GM18868 (cell line): ENCODE measurements around the gene HIPK2.

Experiments
- ATAC-seq: cut with Tn5 transposase; IDR thresholded peaks from one replicate; pipeline ENCODE4 v1.9.1; 2021; ENCODE audit warnings: mild to moderate bottlenecking, moderate library complexity; ENCODE audit not compliant: unreplicated experiment

Gene HIPK2

DNA sequence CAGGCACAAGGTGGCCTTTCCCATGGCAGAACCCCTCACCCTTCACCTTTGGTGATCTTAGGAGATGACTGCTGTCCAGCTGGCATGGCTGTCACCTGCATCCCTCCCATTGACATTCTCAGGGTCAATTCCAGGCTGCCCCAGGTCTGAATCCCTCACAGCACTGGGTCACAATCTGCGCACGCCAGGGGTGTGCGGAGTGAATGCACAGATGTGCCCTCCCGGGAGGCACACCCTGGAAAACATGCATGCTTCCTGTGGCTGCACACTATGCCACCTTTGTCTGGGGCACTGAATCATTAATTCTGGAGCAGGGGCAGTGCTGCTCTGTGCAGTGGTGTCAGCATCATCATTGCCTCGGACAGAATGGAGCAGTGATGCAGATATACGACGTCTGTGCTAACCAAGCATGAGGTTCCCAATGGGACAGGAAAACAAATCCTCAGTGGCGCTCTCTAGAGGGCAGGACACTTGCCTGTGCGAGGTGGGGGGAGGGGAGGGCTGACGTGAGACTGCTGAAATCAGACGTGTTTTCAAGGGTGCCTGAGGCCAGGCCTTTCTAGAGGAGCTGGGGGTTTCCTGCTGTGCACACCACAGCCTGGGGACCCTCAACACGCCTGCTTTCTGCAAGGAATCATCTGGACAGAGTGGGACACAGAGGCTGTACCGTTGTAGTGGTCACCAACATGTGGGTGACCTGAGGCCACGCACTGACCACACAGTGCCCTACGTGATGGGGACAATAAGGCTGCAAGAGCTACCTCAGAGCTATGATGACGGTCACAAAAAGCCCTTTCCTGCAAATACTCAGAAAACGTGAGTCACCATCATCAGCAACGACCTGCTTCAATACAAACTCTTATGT is 77.9 kb downstream of the HIPK2 start:
- ATAC-seq: no peak

DNA sequence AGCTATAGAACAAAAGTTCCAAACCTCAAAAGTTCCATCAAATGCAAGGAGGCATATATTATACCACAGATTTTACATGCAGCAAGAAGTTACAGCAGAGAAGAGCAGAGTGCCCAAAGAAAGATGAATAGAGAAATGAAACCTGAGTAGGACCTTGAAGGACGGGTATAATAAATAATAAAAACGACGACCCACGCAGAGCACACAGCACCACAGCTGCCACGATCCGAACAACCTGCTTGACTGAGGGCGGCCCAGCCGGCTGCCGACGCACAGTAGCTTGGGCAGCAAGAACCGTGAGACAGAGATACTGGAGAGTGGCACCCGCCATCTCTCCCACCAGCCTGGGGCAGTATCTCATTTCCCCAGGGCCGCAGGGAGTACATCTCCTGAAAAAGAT is 79.0 kb downstream of the HIPK2 start:
- no peak for ATAC-seq

- ATAC-seq: no peak
Observed at GRCh38 chr7:139698278-139698677, 79.5 kb downstream of the HIPK2 start.

GRCh38 chr7:139697056-139697455 is 80.7 kb downstream of the HIPK2 start:
- no peak for ATAC-seq

- peak; percentile 53 for ATAC-seq
Observed at GRCh38 chr7:139696552-139696951, 81.2 kb downstream of the HIPK2 start.

DNA sequence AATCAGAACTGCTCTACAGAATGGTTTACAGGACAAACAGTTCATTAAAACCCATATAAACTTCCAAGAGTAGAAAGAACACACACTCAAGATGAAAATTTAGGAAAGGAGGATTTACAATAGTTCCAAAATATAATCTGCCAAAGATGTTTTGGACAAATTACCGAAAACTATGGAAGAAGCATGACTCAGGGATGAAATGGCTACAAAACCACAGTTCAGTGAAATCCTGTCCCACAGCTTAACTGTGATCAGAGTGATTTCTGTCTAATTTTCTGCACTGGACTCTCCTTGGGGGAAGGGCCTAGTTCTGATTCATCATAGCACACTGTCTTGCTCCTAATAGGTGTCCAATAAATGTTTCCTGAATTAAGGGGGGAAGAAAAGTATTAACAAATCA is 82.2 kb downstream of the HIPK2 start:
- no peak for ATAC-seq

GRCh38 chr7:139695051-139695450 is 82.7 kb downstream of the HIPK2 start:
- ATAC-seq: no peak

- ATAC-seq: no peak
Observed at GRCh38 chr7:139694389-139694676, 83.5 kb downstream of the HIPK2 start.

- ATAC-seq: no peak
Observed at GRCh38 chr7:139693651-139694388, 84.0 kb downstream of the HIPK2 start.

DNA sequence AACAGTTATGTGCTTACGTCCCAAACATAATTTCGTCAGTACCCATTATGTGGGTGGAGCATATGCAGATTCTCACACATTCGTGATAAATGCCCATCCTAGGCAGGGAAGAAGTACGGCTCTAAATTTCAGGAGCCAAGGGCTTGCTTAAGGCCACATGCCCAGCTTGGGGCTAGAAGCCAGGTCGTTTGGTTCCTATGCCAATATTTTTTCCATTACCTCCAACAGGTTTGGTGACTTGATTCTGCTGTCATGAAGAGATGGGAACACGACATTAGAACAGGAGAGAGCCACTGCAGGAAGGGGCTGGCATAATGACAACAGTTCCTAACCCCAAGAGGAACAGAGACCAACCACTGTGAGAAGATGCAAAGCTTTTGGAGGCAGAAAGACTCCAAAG is 85.1 kb downstream of the HIPK2 start:
- ATAC-seq: no peak

GRCh38 chr7:139691253-139691781 is 86.5 kb downstream of the HIPK2 start:
- no peak for ATAC-seq

DNA sequence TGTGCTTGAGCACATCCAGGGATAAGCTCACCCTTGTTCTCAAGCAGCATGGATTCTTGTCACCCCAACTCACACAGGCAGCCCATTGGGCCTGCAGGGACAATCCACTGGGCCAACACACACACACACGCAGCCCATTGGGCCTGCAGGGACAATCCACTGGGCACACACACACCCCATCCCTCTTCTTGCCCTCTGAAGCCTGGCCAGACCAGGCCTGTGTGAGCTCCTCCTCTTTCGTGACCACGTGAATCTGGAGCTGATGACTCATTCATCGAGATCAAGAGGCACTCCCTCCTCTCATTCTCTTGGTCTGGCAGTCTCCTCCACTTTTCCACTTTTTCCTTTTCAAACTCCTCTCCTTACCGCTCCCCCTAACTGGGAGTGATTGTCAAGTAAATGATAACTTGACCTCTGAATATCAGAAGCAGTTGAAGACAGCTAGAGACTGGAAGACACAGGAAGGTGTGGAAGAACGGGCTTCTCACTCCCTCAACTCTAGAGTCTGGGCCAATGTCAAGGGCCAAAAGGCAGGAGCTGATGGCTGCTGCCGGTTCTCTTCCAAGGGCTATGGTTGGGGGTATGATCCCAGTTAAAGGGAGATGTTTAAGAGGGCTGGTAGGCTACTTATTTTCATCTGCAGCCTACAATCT is 89.7 kb downstream of the HIPK2 start:
- ATAC-seq: no peak

DNA sequence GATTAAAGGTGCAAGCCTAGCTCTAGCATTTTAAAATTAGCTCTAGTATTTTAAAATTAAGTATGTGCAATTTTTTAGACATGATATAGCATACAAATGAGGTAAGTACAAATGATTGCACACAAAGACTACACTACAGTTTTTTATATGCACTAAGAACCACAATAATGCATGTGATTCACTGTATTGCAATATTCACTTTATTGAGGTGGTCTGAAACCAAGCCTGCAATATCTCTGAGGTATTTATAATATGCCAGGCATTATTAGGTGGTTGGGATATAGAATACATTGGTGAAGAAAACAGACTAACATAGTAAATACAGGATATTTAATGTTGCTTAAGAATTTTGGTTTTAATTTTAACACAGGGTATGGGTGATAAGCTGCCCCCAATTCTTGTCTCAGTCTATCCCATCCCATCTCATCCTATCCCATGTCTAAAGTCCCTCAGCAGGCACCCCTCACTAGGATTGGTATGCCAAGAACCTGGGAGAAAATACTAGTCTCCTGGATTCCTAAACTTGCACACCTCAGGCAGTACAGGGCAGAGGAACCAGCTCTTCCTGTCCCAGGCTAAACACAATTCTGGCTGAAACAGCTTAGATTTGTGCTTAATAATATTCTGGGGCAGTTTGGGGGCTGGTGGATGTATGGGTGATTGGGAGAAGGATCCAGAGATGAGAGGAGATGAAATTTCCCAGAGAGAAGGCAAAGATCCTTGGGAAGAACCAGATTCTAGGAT is 90.4 kb downstream of the HIPK2 start:
- no peak for ATAC-seq

GRCh38 chr7:139683137-139683921 is 94.5 kb downstream of the HIPK2 start:
- ATAC-seq: no peak

DNA sequence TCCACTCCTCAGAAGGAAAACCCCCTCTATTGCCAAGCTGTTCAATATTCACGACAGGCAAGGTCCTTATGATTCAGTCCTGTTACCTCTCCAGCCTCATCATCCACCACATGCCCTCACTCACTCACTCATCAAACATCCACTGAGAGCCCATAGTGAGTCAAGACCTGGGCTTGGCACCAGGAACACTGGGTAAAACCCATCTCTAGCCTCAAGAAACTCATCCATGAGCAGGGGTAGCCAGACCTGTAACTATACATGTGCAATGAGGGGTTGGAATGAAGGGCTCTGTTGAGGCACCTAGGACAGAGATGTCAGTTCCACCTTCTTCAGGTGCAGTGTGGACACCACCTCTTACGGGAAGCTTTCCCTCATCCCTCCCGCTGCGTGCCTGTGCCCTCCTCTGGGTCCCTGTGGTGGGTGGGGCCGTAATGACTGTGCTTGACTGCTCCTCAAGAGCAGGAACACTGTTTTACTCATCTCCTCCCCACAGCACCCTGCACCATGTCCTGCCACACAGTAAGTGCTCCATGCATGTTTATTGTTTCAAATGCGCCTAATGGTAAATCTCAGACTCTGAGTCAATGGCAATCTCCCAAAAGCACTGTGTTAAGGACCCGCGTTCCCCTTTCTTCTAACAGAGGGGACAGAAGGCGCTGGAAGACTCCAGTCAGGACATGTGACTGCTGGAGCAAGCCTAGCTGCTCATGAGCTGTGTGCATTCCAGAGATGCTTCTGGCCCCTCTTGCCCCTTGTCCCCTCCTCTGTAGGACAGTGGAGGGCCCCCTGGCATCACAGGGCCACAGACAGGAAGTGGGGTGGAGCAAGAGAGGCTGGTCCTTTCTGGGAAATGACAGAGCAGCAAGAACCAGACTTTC is 95.4 kb downstream of the HIPK2 start:
- peak; percentile 49 for ATAC-seq

DNA sequence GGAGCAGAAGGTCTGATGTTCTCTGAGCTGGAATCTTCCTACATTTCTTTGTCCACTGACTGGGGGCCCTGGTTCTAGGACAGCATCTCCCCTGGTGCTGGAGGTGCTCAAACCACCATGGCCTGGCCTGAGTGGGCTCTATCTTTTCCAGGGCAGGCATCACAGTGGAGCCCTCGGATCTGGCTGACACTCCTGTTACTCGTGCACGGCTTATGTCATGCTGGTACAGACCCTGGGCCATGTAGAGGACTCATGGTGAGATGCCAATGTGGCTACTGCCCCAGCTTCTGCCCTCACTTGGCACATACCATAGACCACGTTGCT is 96.0 kb downstream of the HIPK2 start:
- ATAC-seq: no peak

DNA sequence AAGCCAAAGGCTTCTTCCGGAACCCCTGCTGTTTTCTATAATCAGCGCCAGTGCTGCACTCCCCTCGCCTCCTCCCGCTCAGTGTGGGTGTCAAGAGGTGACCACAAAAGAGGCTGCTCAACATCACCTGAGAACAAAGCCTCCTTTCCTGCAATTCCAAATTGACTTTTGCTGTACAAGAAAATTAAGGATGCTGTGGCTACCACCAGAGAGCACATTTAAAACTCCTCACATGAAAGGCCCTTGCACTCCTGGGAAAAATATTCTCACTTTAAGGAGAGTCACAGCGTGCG is 96.4 kb downstream of the HIPK2 start:
- ATAC-seq: no peak

- ATAC-seq: peak; percentile 71
Observed at GRCh38 chr7:139680676-139681462, 96.9 kb downstream of the HIPK2 start.
